ENCODE data around the gene RBX1. TPM values are rescaled to one million over a fixed set of nuclear protein-coding genes. Genes with fewer than 3 reads are reported as not detected.

RBX1 gene
- total RNA-seq, 1 experiment from 2014 or later = 62.3 TPM

DNA sequence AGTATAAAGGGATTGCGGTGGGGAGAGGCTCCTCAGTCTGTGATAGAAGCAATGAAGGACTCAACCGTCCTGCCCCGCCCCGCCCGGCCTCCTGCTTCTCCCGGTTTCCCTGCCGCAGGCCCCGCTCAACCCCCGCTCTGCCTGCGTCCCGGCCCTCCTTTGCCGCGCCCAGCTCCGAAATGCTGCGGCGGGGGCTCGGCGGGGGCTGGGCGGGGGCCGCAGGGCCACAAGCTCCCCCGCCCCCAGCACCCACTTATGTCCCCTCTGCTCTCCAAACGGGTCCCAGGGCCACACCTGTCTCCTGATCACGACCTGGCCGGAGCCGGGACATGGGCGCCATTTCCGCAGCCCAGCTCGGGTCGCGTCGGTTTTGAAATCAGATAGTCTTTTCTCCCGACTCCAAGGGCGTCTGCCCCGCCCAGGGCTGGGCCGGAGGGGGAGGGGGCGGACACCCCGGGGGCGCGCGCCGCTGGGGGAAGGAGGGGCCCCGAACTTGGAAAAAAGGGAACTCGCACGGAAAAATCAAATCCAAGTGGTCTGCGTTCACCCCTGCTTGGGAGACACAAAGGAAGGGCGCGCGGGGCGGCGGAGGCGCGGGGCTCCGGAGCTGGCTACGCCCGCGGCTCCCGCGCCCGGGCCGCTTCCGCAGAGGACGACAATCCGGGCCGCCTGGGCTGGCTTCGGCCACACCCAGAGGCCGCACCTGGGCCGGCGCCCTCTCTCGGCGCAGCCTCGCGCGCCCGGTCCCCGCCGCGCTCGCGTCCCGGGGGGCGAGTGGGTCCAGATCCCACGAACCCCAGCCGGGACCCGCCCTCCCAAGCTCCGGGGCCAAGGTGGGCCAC, 70.7 kb downstream of the RBX1 start:
- no peak for DNase-seq (ENCODE audit: low read depth)

DNA sequence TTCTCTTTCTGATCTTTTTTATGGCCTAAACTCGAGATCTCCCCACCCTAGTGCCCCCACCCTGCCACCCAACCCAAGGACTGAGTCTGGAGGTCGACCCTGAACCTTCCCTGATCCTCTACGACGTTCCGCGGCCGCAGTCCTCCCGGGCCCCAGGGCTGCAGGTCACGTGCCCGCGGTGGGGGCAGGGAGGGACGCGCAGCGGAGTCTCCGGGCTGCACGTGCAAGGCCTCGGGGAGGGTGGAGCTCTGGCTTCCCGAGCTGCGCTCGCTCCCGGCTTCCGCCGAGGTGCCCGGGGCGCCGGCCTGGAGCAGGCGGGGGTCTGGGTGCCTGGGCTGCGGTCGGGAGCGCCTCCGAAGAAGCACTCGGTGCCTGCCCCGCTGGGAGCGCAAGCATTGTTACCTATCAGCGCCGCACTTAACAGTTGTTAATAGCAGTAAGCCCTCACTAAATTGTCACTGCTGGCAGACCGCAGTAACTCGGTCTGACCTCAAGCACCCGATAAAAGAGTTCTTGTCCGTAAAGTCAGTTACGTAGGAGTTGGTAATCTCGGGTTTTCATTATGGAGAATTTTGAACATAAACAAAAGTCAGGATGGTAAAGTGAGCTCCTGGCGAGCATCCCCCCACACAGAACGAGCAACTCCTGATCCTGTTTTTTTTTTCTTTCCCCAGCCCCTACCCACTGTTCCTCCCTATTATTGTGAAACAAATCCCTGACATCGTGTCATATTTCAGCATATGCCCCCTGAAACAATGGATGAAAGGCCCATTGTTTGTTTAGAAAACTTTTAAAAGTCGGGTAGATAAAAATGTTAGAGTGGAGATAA, 71.5 kb downstream of the RBX1 start:
- DNase-seq (ENCODE audit: low read depth) = no peak

Small RNA genes within 50 kb of the gene (small RNA-seq; reads per million reads assigned to genes)
- gene RF00017 = not detected
- not detected for gene RNU6-379P

Other genes starting within 250 kb of the RBX1 start
- 32.3 and 34.4 TPM in 2 replicates for gene SLC25A17, start 132.0 kb upstream of the RBX1 start, total RNA-seq (2014; rRNA removed; shearing (Covaris generic))
- 154 and 162 TPM in 2 replicates for gene ST13, start 94.7 kb upstream of the RBX1 start, total RNA-seq (2014; rRNA removed; shearing (Covaris generic))
- gene XPNPEP3, start 94.2 kb upstream of the RBX1 start, total RNA-seq (2014; rRNA removed; shearing (Covaris generic)) = 9.0 and 10.9 TPM in 2 replicates
- not detected in 2 replicates for gene DNAJB7, start 89.3 kb upstream of the RBX1 start, total RNA-seq (2014; rRNA removed; shearing (Covaris generic))
- 20.9 and 21.0 TPM in 2 replicates for gene EP300, start 141.2 kb downstream of the RBX1 start, total RNA-seq (2014; rRNA removed; shearing (Covaris generic))